ENCODE results near the gene BLVRB.

The BLVRB gene

DNA sequence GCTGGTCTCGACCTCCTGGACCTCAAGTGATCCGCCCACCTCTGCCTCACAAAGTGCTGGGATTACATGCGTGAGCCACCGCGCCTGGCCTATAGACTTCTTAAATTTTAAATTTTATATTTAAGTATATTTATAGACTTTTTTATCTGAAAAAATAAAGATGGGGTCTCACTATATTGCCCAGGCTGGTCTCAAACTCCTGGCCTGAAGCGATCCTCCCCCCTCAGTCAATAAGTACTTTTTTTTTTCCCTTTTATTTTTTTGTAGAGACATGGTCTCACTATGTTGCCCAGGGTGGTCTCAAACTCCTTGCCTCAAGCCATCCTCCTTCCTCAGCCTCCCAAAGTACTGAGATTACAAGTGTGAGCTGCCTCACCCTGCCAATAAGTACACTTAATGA is 41.6 kb downstream of the BLVRB start:
- no peak for DNase-seq (ENCODE audit: low read depth)
- peak overlapping the region; percentile 89 for H3K4me3 ChIP-seq (ENCODE audit: low read depth, low read length)
- TF ChIP-seq, protein P1, sequence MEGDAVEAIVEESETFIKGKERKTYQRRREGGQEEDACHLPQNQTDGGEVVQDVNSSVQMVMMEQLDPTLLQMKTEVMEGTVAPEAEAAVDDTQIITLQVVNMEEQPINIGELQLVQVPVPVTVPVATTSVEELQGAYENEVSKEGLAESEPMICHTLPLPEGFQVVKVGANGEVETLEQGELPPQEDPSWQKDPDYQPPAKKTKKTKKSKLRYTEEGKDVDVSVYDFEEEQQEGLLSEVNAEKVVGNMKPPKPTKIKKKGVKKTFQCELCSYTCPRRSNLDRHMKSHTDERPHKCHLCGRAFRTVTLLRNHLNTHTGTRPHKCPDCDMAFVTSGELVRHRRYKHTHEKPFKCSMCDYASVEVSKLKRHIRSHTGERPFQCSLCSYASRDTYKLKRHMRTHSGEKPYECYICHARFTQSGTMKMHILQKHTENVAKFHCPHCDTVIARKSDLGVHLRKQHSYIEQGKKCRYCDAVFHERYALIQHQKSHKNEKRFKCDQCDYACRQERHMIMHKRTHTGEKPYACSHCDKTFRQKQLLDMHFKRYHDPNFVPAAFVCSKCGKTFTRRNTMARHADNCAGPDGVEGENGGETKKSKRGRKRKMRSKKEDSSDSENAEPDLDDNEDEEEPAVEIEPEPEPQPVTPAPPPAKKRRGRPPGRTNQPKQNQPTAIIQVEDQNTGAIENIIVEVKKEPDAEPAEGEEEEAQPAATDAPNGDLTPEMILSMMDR (IDR thresholded peaks at IDR 0.05; ENCODE audit: low read depth, low read length, missing control alignments): no peak
- in situ Hi-C loops (cut with HindIII; ENCODE audit: low sequenced_read_pairs): no loop called here

DNA sequence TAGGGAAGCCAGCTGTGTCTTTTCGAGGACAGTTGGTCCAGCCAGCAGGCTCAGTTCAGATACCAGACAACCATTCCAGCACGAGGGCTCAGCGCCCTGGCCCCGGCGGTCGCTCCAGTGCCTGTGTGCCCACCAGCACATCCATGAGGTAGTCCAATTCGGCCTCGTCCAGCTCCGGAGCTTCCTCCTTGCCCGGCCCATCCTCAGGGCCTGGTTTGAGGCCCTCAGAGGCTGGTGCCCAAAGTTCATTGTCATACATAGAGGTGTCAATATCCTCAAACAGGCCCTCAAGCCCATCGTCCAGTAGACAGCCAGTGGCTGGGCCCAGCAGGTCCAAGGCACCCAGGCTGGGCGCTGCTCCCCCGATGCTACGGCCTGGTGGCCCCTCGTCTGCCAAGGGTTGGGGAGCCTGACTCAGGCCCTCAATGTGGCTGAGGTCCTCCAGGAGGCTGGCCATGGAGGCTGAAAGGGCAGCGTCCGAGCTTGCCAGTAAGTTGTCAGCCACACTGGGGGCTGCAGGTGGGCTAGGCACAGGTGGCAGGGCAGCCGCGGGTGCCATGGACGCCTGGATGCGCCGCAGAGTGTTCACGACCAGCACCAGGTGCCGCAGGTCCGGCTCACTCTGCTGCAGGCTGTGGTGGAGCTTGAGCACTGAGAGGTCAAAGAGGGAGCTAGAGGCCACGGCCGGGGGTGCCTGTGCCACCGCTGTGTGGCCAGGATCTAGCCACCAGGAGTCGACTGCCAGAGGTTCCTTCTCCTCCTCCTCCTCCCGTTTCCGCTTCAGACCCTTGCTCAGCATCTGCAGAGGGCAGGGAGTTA is 42.6 kb downstream of the BLVRB start:
- in situ Hi-C loops (cut with HindIII; ENCODE audit: low sequenced_read_pairs): no loop called here
- no peak overlapping the region for H3K4me3 ChIP-seq (ENCODE audit: low read depth, low read length)
- TF ChIP-seq, protein P1 (IDR thresholded peaks at IDR 0.05; ENCODE audit: low read depth, low read length, missing control alignments): no peak

DNA sequence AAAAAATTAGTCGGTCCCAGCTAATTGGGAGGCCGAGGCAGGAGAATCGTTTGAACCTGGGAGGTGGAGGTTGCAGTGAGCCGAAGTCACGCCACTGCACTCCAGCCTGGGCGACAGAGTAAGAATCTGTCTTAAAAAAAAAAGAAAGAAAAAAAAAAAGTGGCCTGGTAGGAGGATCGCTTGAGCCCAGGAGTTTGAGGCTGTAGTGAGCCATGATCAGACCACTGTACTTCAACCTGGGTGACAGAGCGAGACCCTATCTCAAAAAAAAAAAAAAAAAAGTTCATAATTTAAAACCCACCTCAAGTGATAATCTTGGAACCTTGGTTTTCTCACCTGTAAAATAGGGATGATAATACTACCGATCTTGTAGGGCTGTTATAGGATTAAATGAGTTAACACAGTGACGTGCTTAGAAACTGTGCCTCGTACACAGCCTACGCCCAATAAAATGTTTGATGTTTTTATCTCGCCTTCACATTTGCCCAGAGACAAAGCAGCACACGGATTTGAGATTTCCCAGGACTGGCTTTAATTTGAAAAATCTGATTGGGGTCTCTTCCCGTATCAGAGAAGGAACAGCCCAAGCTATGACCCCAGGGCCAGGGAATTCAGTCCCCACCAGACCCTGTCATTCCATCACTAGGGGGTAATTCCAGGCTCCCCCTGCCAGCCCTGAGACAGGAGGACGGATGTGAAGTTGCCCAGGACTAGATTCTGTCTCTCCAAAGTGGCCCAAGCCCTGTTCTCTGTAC is 43.4 kb downstream of the BLVRB start:
- no peak overlapping the region for H3K4me3 ChIP-seq (ENCODE audit: low read depth, low read length)
- TF ChIP-seq, protein P1 (IDR thresholded peaks at IDR 0.05; ENCODE audit: low read depth, low read length, missing control alignments): no peak
- in situ Hi-C loops (cut with HindIII; ENCODE audit: low sequenced_read_pairs): no loop called here
- no peak for DNase-seq (ENCODE audit: low read depth)

More for the DNA sequence above, 42.6 kb downstream of the BLVRB start:
- no peak for DNase-seq (ENCODE audit: low read depth)

DNA sequence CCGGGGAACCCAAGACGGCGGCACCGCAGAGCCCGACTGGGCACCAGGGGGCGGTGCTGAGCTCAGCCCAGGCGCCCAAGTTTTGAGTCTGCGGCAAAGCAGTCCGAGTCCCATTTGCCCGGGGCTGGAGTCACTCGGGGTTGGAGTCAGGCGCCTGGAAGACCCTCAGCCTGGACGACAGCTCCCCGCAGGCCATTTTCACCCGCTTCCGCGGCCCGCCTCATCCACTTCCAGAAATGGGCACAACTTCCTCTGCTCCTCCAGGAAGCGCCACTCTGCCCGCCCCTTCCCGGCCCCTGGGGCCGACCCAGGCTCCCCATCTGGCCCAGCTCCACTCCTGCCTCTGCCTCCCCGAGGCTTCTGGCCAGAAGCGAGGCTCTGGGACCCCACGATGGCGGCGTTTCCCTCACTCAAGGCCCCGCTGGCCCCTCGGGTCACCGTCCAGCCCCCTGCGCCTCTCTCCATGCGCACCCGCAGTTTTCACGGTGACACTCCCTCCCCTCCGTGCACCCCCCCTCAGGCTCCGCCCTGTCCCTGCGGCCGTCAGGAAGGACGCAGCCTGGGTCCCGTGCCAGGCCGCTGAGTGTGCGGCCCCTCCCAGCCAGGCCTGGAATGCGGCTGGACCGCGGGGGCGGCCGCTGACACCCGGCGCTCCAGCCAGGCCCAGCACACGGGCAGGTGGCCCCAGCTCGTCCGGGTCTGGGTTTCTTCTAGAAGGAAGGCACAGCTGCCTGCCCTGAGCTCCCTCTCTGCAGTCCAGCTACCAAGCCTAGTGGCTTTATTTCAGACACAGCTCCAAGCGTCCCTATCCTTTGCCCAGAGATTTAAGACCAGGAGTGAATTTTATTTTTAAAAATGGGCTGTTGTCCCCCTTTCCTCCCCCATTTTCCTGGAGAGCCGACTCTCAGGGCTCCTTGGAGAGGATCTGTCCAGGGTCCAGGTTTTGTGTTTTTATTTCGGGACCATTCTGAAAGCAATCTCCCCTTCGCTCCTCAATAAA is 44.5 kb downstream of the BLVRB start:
- peak; percentile 72 for DNase-seq (ENCODE audit: low read depth)
- TF ChIP-seq, protein P1 (IDR thresholded peaks at IDR 0.05; ENCODE audit: low read depth, low read length, missing control alignments): peak; percentile 99
- in situ Hi-C loops (cut with HindIII; ENCODE audit: low sequenced_read_pairs): no loop called here
- H3K4me3 ChIP-seq (ENCODE audit: low read depth, low read length): peak overlapping the region; percentile 58

DNA sequence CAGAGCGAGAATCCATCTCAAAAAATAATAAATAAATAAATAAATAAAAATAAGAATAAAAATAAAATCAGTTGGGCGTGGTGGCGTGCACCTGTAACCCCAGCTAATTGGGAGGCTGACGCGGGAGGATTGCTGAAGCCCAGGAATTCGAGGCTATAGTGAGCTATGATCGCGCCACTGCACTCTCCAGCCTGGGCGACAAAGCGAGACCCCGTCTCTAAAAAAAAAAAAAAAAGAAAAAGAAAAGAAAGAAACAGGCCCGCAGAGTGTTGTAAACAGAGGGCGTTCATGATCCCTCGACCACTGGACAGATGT is 45.1 kb downstream of the BLVRB start:
- TF ChIP-seq, protein P1 (IDR thresholded peaks at IDR 0.05; ENCODE audit: low read depth, low read length, missing control alignments): no peak
- peak overlapping the region; percentile 58 for H3K4me3 ChIP-seq (ENCODE audit: low read depth, low read length)
- in situ Hi-C loops (cut with HindIII; ENCODE audit: low sequenced_read_pairs): no loop called here
- DNase-seq (ENCODE audit: low read depth): no peak

DNA sequence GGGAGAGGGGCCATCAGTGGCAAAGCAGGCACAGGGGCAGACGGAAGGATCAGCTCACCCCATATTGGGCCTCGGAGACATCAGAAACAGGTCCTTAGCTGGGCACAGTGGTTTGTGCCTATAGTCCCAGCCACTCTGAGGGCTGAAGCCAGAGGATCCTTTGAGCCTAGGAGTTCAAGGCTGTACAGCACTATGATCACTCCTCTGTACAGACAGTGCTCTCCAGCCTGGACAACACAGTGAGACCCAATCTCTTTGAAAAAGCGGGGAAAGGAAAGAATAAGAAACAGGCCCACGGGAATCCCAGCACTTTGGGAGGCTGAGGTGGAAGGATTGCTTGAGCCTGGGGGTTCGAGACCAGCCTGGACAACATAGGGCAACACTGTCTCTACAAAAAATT is 45.8 kb downstream of the BLVRB start:
- TF ChIP-seq, protein P1 (IDR thresholded peaks at IDR 0.05; ENCODE audit: low read depth, low read length, missing control alignments): no peak
- no peak for DNase-seq (ENCODE audit: low read depth)
- no peak overlapping the region for H3K4me3 ChIP-seq (ENCODE audit: low read depth, low read length)
- in situ Hi-C loops (cut with HindIII; ENCODE audit: low sequenced_read_pairs): no loop called here

Data from astrocyte of the cerebellum (primary cell).